LNCAP (cell line): ENCODE results near the gene ESYT3.

Experiments
- TF ChIP-seq, protein P1 (sequence below): fragments of 450-650 bp; IDR thresholded peaks from 2 replicates; pipeline ENCODE4 v1.5.1; 2017; ENCODE audit warnings: mild to moderate bottlenecking

ESYT3 gene

DNA sequence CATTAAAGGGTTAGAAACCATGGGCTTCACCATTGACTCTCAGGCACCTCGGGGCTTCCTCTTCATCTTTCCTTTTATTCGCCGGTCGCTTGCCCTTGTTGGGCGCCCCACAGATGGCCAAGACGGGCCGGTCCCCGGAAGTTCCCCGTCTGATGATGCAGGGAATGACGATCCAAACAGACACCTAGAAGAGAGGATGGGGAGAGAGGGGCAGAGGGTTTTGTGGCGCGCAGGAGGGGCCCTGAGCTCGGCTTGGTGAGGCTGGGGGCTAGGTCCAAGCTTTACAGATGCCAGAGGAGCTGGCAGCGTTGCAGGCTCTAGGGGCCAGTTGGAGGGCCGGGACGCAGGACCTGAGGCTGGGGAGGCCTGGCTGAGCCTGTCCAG is 532 bp upstream of the ESYT3 start:
- TF ChIP-seq, protein P1, sequence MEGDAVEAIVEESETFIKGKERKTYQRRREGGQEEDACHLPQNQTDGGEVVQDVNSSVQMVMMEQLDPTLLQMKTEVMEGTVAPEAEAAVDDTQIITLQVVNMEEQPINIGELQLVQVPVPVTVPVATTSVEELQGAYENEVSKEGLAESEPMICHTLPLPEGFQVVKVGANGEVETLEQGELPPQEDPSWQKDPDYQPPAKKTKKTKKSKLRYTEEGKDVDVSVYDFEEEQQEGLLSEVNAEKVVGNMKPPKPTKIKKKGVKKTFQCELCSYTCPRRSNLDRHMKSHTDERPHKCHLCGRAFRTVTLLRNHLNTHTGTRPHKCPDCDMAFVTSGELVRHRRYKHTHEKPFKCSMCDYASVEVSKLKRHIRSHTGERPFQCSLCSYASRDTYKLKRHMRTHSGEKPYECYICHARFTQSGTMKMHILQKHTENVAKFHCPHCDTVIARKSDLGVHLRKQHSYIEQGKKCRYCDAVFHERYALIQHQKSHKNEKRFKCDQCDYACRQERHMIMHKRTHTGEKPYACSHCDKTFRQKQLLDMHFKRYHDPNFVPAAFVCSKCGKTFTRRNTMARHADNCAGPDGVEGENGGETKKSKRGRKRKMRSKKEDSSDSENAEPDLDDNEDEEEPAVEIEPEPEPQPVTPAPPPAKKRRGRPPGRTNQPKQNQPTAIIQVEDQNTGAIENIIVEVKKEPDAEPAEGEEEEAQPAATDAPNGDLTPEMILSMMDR, result no peak

DNA sequence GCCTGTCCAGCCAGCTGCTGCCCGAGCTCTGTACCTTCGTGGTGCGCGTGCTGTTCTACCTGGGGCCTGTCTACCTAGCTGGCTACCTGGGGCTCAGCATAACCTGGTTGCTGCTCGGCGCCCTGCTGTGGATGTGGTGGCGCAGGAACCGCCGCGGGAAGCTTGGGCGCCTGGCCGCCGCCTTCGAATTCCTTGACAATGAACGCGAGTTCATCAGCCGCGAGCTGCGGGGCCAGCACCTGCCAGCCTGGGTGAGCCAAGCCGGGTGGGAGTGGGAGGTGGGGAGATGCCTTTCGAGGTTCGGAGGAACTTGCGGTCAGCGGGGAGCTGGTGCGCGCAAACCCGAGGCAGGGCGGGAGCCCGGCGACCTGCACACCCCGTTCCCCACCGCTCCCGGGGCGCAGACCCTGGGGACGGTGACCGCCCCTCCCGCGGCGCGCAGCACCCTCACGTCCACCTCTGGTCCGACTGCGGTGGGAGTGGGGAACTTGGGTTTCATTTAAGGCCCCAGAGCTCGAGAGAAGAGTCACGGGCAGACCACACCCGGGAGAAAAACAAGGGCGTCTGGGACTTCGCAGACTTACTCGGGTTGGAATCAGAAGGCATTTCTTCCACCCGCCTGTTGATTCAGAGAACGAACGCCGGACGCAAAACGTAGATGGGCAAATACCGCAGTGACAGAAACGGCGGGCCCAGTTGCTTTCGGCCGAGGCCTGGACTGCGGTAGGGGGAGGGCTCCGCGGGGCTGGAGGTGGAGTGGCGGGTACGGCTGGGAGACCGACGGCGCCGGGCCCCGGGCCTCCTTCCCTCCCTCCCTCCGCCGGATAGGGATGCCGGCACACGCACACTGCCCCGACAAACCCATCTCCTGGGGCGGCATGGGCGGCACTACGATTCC is 708 bp downstream of the ESYT3 start:
- TF ChIP-seq, protein P1, result no peak

DNA sequence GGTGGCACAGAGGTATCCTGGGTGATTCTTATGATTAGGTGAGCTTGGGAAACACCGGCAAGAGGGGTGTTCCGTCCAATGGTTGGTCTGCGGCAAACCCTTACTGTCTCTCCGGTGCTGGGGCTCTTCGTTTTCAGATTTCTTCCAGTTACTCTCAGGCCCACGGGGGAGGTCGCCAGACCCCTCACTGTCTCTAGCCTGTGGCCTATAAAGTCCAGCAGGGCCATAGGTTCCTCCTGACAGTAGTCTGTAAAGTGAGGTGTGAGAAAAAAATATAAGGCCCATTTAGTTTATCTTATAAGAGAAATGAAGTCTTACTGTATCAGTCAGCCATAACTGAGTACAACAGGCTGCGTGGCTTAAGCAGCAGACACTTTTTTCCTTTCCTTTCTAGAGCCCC is 1.4 kb downstream of the ESYT3 start:
- TF ChIP-seq, protein P1, result no peak

DNA sequence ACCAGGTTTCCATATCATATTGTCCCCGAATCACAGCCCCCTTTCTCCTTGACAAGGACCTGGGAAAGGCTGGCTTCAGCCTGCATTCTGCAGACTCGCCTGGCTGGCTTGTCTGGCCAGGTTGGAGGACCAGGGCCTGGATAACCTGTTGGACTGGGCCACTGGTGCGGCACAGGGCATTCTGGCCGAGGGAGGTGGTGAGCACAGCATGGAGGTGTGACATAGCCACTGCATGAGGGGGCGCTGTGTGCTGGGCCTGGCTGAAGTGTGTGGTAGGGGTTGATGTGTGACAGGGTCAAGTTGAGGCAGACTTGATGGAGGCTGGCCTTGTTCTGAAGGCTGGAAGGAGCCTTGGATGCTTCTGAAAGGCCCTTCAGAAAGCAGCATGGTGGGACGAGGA is 2.9 kb downstream of the ESYT3 start:
- TF ChIP-seq, protein P1, result no peak

DNA sequence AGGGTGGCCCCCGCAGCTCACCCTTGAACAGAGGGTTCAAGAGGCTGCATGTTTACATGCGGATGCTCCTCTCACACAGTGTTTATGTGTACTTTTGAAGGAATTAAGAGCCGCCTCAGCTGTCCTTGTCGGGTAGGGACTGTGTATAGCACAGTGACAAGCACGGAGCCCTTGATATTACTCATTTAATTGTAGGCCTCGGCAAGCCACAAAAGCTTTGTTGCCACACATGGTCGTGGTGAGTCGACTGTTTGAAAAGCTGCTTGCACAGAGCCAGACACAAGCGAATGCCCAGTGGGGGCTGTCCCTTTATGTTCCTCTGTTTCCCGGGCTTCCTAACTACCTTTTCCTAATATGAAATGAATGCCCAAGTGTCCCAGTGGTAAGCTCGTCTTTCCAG is 4.5 kb downstream of the ESYT3 start:
- TF ChIP-seq, protein P1, result no peak

DNA sequence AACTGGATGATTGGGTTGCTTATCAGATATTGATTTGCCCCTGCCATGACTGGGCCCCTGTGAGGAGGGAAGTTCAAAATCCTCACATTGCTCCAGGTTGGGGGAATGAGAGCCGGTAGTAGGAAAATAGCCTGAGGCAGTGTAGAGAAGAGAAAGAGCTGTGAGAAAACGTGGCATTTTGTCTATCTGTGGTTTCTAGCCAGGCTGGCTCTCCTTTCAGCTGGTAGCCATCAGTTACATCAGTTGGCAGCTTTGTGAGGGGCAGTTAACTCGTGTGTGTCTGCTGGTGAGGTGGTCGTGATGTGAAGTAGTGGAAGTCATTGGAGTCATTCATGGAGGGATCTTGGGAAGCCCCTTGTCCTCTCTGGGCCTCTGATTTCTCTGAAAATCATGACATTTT is 5.2 kb downstream of the ESYT3 start:
- TF ChIP-seq, protein P1, result no peak

DNA sequence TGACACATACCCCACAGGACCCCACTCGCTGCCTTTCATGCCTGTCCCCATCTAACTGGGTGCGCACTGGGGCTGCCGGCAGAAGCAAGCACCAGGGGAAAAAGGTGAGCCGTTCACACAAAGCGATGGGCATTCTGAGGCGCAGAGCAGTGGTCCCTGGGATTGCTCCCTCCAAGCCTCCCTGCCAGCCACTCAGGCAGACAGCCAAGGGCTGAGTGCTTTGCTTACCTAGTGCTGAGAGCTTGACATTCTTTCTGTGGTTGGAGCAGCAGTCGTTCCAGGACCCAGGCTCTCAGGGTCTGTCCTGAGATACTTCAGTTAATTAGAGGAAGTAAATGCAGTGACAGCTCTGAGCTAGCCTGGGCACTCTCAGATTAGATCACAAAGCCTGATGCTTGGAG is 5.7 kb downstream of the ESYT3 start:
- TF ChIP-seq, protein P1, result no peak
